Large intestine (tissue), 3 donors: Measurements from ENCODE around the gene CCDC9. TPM values are rescaled to one million over a fixed set of nuclear protein-coding genes. Genes with fewer than 3 reads are reported as not detected.
A peak's percentile ranks its signal among the peaks of the same experiment; 100 is the strongest.
"Not testable (repeated sequence)": the region's sequence is repeated elsewhere in the genome, so short reads cannot be mapped to it uniquely, and the experiment has no call there.

Experiments
- DNase-seq, 2 donors: peaks; one replicate each; pipeline versions ENCODE4 v3.0.0 to v3.0.0-alpha.2; 2013
- H3K27ac ChIP-seq: one replicate; pipeline ENCODE4 v1.5.1; 2013; ENCODE audit warnings: low read length
- H3K27me3 ChIP-seq: 2 replicates; pipeline ENCODE4 v1.6.1; 2013; ENCODE audit warnings: low read length; ENCODE audit not compliant: control insufficient read depth, insufficient read depth
- H3K36me3 ChIP-seq: 2 replicates; pipeline ENCODE4 v1.6.1; 2013; ENCODE audit warnings: low read length; ENCODE audit not compliant: control insufficient read depth, insufficient read depth
- H3K4me1 ChIP-seq: one replicate; pipeline ENCODE4 v1.6.1; 2013; ENCODE audit warnings: low read length; ENCODE audit not compliant: control insufficient read depth, insufficient read depth
- H3K4me3 ChIP-seq: one replicate; pipeline ENCODE4 v1.5.1; 2013; ENCODE audit warnings: low read length
- H3K9me3 ChIP-seq: one replicate; pipeline ENCODE4 v1.6.1; 2013; ENCODE audit warnings: mild to moderate bottlenecking, low read depth, low read length, moderate library complexity; ENCODE audit not compliant: control insufficient read depth
- WGBS: methylation state at CpG from one replicate; pipeline ENCODE4 v1.1.5; 2013; ENCODE audit warnings: low lambda C conversion rate; ENCODE audit not compliant: insufficient coverage; 5-methylcytosine and 5-hydroxymethylcytosine counted together
- polyA plus RNA-seq: library from polyadenylated mRNA; unstranded; fragments of 120-200 nt; gene quantifications from one replicate; pipeline ENCODE4 v1.2.1, GENCODE V29; 2013

CCDC9 gene
- polyA plus RNA-seq, 1 donor, result 23.2 TPM

GRCh38 chr19:47274071-47274890 is 18.0 kb downstream of the CCDC9 start, which contains the start of gene INAFM1:
TSS of gene INAFM1 (plus strand) at chr19:47274885. CDS start at chr19:47274920, 35 bp downstream.
- Histone ChIP-seq H3K27ac (peak within 1 kb of the TSS; percentile 95), H3K4me1 (peaks cover 12% of the 10 kb centered on the region), H3K27me3 (no peaks in the 10 kb centered on the region), H3K36me3 (peaks cover 24% of the 10 kb centered on the region), H3K4me3 (peak within 1 kb of the TSS; percentile 92), H3K9me3 (no peaks in the 10 kb centered on the region)
- WGBS, result no CpG with 5 or more reads among the region's 72 CpGs
- DNase-seq, result peak; percentile 94

DNA sequence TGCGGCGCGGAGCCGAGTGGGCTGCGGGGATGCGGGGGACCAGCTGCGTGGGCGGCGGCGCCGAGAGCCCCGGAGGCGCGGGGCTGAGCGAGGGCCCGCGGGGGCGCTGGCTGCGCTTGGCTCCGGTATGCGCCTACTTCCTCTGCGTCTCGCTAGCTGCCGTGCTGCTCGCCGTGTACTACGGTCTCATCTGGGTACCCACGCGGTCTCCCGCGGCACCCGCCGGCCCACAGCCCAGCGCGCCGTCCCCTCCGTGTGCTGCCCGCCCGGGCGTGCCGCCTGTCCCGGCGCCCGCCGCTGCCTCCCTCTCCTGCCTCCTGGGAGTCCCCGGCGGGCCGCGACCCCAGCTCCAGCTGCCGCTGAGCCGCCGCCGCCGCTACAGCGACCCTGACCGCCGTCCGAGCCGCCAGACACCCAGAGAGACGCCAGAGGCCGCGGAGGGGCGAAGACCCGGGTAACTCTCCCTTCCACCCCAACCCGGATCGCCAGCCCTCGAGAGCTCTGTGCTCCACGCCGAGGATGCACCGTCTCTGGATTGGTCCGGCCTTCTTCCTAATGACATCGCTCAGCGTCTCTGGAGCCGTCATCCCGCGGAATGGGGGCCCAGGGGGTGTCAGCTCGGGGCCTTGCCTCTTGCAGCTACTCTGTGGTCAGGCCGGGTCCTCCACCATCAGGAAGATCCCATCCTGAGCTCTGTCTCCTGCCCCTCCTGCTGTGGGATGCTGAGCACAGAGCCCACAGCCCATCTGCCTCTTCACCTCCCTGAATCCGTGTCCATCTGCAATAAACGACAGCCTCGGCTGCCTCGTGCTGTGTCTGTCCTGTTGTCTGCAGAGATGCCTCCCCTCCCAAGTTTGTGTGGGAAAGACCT is 18.8 kb downstream of the CCDC9 start:
- H3K36me3 ChIP-seq, result peaks cover 19% of the 10 kb centered on the region
- no peaks in the 10 kb centered on the region for H3K9me3 ChIP-seq
- H3K27me3 ChIP-seq, result no peaks in the 10 kb centered on the region
- DNase-seq, result peak in 1 of 2 donors; percentile 54
- no CpG with 5 or more reads among the region's 82 CpGs for WGBS
- no peak overlapping the region for H3K27ac ChIP-seq
- peaks cover 12% of the 10 kb centered on the region for H3K4me1 ChIP-seq
- peak overlapping the region; percentile 32 for H3K4me3 ChIP-seq

- no peak for DNase-seq
- peaks cover 12% of the 10 kb centered on the region for H3K4me1 ChIP-seq
These were observed 19.6 kb downstream of the CCDC9 start for GRCh38 chr19:47275791-47276461.

GRCh38 chr19:47276513-47276912 is 20.2 kb downstream of the CCDC9 start:
- not testable (repeated sequence) for DNase-seq, H3K9me3 ChIP-seq, H3K4me3 ChIP-seq, H3K27ac ChIP-seq, H3K27me3 ChIP-seq, H3K36me3 ChIP-seq
- WGBS, result 83% methylated on average over 2 of the region's 3 CpGs
- peaks cover 12% of the 10 kb centered on the region for H3K4me1 ChIP-seq

More at GRCh38 chr19:47275791-47276461, 19.6 kb downstream of the CCDC9 start:
- H3K4me3 ChIP-seq, result peak overlapping the region; percentile 32
- no peaks in the 10 kb centered on the region for H3K9me3 ChIP-seq
- H3K36me3 ChIP-seq, result peaks cover 11% of the 10 kb centered on the region
- no peak overlapping the region for H3K27ac ChIP-seq
- WGBS, result no CpG with 5 or more reads among the region's 13 CpGs
- H3K27me3 ChIP-seq, result no peaks in the 10 kb centered on the region

- no peak overlapping the region for H3K4me3 ChIP-seq
- H3K27me3 ChIP-seq, result no peaks in the 10 kb centered on the region
- no CpG with 5 or more reads among the region's 13 CpGs for WGBS
- no peak overlapping the region for H3K27ac ChIP-seq
- H3K4me1 ChIP-seq, result peaks cover 4% of the 10 kb centered on the region
- no peak for DNase-seq
- H3K36me3 ChIP-seq, result no peaks in the 10 kb centered on the region
- no peaks in the 10 kb centered on the region for H3K9me3 ChIP-seq
These were observed 24.0 kb downstream of the CCDC9 start for GRCh38 chr19:47280183-47280797.

GRCh38 chr19:47283405-47284059 is 27.2 kb downstream of the CCDC9 start:
- no peaks in the 10 kb centered on the region for H3K36me3 ChIP-seq
- H3K27me3 ChIP-seq, result no peaks in the 10 kb centered on the region
- WGBS, result 80% methylated on average over 1 of the region's 10 CpGs

GRCh38 chr19:47284324-47284899 is 28.1 kb downstream of the CCDC9 start:
- H3K36me3 ChIP-seq, result no peaks in the 10 kb centered on the region
- peaks cover 8% of the 10 kb centered on the region for H3K4me1 ChIP-seq
- H3K9me3 ChIP-seq, result no peaks in the 10 kb centered on the region
- DNase-seq, result peak; percentile 34 to 38
- WGBS, result 0% methylated on average over 1 of the region's 9 CpGs
- no peak overlapping the region for H3K4me3 ChIP-seq
- H3K27ac ChIP-seq, result no peak overlapping the region
- H3K27me3 ChIP-seq, result no peaks in the 10 kb centered on the region

More at GRCh38 chr19:47283405-47284059, 27.2 kb downstream of the CCDC9 start:
- Histone ChIP-seq H3K4me1 (no peaks in the 10 kb centered on the region), H3K4me3 (no peak overlapping the region), H3K27ac (no peak overlapping the region), H3K9me3 (no peaks in the 10 kb centered on the region)
- DNase-seq, result no peak

GRCh38 chr19:47296036-47296435 is 39.7 kb downstream of the CCDC9 start:
- Histone ChIP-seq H3K27ac (no peak overlapping the region), H3K27me3 (no peaks in the 10 kb centered on the region), H3K9me3 (no peaks in the 10 kb centered on the region), H3K4me1 (no peaks in the 10 kb centered on the region), H3K4me3 (no peak overlapping the region), H3K36me3 (no peaks in the 10 kb centered on the region)
- peak; percentile 56 to 62 for DNase-seq
- no CpG with 5 or more reads among the region's 12 CpGs for whole genome bisulfite sequencing

DNA sequence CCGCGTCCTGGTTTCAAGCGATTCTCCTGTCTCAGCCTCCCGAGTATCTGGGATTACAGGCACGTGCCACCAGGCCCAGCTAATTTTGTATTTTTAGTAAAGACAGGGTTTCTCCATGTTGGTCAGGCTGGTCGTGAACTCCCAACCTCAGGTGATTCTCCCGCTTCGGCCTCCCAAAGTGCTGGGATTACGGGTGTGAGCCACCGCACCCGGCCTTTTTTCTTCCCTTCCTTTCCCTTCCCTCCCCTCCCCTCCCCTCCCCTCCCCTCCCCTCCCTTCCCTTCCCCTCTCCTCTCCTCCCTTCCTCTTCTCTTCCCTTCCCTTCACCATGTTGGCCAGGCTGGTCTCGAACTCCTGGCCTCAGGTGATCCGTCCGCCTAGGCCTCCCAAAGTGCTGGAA is 44.5 kb downstream of the CCDC9 start:
- DNase-seq, H3K9me3 ChIP-seq, H3K27me3 ChIP-seq, H3K27ac ChIP-seq, H3K4me1 ChIP-seq, H3K36me3 ChIP-seq, H3K4me3 ChIP-seq: not testable (repeated sequence)
- no CpG with 5 or more reads among the region's 14 CpGs for WGBS
